Choroid plexus epithelial cell (primary cell): ENCODE data around the gene ERMAP.
"Not testable (repeated sequence)": the region's sequence is repeated elsewhere in the genome, so short reads cannot be mapped to it uniquely, and the experiment has no call there.

Source experiments
- DNase-seq: peaks from one replicate; pipeline ENCODE4 v3.0.0-alpha.2; 2010; ENCODE audit warnings: low read depth
- H3K4me3 ChIP-seq: 2 replicates; pipeline ENCODE4 v1.5.1; 2011; ENCODE audit warnings: low read depth, mild to moderate bottlenecking, control low read depth, low read length, moderate library complexity
- CTCF ChIP-seq: conservative IDR thresholded peaks from 2 replicates; pipeline ENCODE4 v1.5.1; 2011; ENCODE audit warnings: low read depth, mild to moderate bottlenecking, control low read depth, inconsistent platforms, low read length, moderate library complexity

Gene ERMAP

DNA sequence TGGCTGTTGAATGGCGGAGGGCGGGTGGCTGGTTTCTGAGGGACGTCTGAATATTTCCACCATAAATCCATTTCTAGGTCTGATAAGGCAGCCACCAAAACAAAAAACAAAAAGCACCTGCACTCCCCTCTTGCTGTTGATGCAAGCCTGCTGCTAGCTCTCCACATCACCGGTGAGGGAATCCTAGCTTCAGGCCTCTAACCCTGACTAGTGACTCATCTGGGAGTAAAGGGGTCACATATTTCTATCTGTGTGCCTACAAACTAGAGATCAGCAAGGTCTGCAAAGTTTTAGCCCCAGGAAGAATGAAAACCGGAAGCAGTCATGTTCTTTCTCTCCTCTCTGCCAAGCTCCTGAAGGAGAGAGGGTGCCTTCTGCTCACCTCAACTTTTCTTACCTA is 10.3 kb upstream of the ERMAP start:
- TF ChIP-seq CTCF = no peak
- no peak overlapping the region for H3K4me3 ChIP-seq
- no peak for DNase-seq

DNA sequence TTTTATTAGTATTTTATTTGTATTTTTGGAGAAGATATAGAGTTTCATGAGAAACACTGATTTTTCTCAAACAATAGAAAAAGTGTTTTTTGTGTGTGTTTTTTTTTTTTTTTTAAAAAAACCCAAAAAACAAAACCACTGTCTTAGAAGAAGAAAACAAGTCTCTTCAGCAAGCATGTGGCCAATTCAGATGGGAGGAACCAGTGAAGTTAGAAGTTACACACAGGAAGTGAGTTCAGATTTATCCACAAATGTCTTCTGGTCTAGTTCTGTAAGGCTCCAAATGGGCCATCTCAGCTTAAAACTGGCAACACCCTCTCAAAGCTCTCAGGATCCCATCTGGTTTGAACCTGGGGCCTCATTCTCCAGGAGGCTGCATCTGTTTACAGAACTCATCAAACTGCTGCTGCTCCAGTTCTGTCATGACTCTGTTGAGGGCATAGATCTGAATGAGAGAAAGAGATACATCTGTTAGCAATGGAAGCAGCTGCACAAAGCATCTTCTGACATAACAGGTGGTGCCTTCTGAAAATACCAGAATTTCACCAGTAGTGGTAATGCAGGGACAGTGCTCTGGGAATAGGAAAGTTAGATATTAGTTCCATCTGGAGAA is 9.8 kb upstream of the ERMAP start:
- TF ChIP-seq CTCF = no peak
- DNase-seq = no peak
- no peak overlapping the region for H3K4me3 ChIP-seq

DNA sequence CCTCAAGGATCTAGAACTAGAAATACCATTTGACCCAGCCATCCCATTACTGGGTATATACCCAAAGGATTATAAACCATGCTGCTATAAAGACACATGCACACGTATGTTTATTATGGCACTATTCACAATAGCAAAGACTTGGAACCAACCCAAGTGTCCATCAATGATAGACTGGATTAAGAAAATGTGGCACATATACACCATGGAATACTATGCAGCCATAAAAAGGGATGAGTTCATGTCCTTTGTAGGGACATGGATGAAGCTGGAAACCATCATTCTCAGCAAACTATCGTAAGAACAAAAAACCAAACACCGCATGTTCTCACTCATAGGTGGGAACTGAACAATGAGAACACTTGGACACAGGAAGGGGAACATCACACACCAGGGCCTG is 2.1 kb upstream of the ERMAP start:
- DNase-seq, H3K4me3 ChIP-seq: not testable (repeated sequence)

DNA sequence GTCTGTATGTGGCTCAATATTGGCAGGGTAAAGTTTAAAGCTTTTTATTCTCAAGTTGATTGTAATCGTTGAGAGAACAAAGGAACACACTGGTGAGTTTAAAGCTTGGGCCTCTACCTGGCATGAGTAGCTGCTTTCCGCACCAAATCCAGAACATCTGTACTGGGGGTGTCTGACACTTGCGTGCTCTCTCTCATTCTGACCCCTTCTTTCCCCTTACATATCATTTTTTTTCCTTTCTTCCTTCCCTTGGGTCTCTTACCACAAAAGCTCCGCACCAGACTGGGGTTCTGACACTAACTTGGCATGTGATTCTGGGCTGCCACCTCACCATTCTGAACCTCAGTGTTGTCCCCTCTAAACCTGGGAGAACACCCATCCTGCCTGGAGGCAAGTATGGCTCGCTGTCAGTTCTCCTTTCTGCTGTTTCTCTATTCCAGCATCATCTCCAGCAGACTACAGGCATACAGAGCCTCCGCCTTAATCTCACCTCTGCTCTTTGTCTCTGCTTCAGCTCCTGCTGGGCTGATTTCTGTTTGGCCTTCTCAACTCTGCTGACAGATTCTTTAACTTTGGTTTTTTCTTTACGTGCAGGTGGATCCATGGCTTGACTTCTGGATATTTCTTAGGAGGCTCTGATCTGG is 859 bp upstream of the ERMAP start:
- no peak for TF ChIP-seq CTCF
- H3K4me3 ChIP-seq = peak overlapping the region; percentile 93
- peak; percentile 28 for DNase-seq

DNA sequence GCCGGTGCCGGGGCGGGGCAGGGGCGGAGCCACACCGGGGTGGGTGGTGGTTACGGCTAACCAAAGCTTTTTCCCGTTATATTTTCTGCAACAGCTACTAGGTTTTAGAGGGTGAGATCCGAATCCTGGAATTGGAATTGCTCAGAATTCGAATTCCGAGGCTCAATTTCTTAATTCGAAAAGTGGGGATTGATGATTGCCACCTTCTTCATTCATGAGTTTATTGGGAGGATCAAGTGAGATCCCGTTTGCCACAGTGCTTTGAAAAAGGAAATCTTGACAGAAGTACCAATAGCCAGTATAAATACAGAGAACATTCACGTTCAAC is 482 bp downstream of the ERMAP start:
- H3K4me3 ChIP-seq = peak overlapping the region; percentile 62
- TF ChIP-seq CTCF = no peak
- DNase-seq = no peak

GRCh38 chr1:42817976-42818375 is 1.1 kb downstream of the ERMAP start:
- H3K4me3 ChIP-seq = no peak overlapping the region
- no peak for TF ChIP-seq CTCF
- DNase-seq = no peak

GRCh38 chr1:42820813-42821212 is 3.9 kb downstream of the ERMAP start:
- no peak for TF ChIP-seq CTCF
- H3K4me3 ChIP-seq = no peak overlapping the region
- DNase-seq = no peak
